Gastroesophageal sphincter (tissue), 4 donors: ENCODE data around the gene APOBR. TPM values are rescaled to one million over a fixed set of nuclear protein-coding genes. Genes with fewer than 3 reads are reported as not detected.
"Not testable (repeated sequence)": the region's sequence is repeated elsewhere in the genome, so short reads cannot be mapped to it uniquely, and the experiment has no call there.

ENCODE experiments used
- ATAC-seq: fragments of 150-250 bp; one replicate; pipeline ENCODE4 v1.9.1; 2016; ENCODE audit warnings: mild to moderate bottlenecking, moderate library complexity
- H3K27ac ChIP-seq, 4 donors: fragments of 200-600 bp; sonication (generic) in 3 of 4; 1 replicate in 3 of 4; 2 replicates in 1 of 4; pipeline ENCODE4 v1.5.1; 2016 to 2019
- H3K27me3 ChIP-seq: fragments of 200-600 bp; sonication (generic); one replicate; pipeline ENCODE4 v1.5.1; 2019
- H3K36me3 ChIP-seq, 2 donors: fragments of 200-600 bp; sonication (generic); one replicate each; pipeline ENCODE4 v1.5.1; 2019; ENCODE audit warnings: control low read depth in 1 of 2
- H3K4me1 ChIP-seq, 3 donors: fragments of 200-600 bp; sonication (generic); 1 replicate in 2 of 3; 2 replicates in 1 of 3; pipeline ENCODE4 v1.5.1; 2016 to 2019; ENCODE audit warnings: control low read depth in 2 of 3
- H3K4me3 ChIP-seq, 2 donors: fragments of 200-600 bp; sonication (generic); one replicate each; pipeline ENCODE4 v1.5.1; 2019; ENCODE audit warnings: mild to moderate bottlenecking in 1 of 2, moderate library complexity in 1 of 2
- H3K9me3 ChIP-seq, 3 donors: fragments of 200-600 bp; sonication (generic); one replicate each; pipeline ENCODE4 v1.5.1; 2017 to 2019; ENCODE audit warnings: control low read depth in 2 of 3
- CTCF ChIP-seq, 4 experiments: fragments of 200-600 bp in 2 of 4; fragments of 450-650 bp in 2 of 4; sonication (generic) in 1 of 4; IDR thresholded peaks; one replicate each; pipeline ENCODE4 v1.5.1; 2017 to 2019; ENCODE audit warnings: antibody characterized with exemption in 4 of 4, mild to moderate bottlenecking in 2 of 4, moderate library complexity in 2 of 4
- EP300 ChIP-seq: sonication (generic); formaldehyde crosslinking; IDR thresholded peaks from one replicate; pipeline ENCODE4 v1.6.1; 2017; ENCODE audit warnings: antibody characterized with exemption, mild to moderate bottlenecking
- POLR2A ChIP-seq, 2 donors: fragments of 450-650 bp; IDR thresholded peaks; one replicate each; pipeline ENCODE4 v1.6.1; 2017; ENCODE audit warnings: antibody characterized with exemption in 2 of 2, mild to moderate bottlenecking in 2 of 2, moderate library complexity in 1 of 2
- POLR2AphosphoS5 ChIP-seq: sonication (generic); formaldehyde crosslinking; IDR thresholded peaks from one replicate; pipeline ENCODE4 v1.6.1; 2017; ENCODE audit warnings: antibody characterized with exemption
- WGBS, 2 donors: methylation state at CpG; one replicate each; pipeline ENCODE4 v1.1.5; 2018; ENCODE audit warnings: low coverage in 1 of 2; 5-methylcytosine and 5-hydroxymethylcytosine counted together
- total RNA-seq, 4 donors: library from RNA; depleted of rRNA; stranded (reverse); fragments of >200 nt; gene quantifications; one replicate each; pipeline ENCODE4 v1.1.0, GENCODE V29; 2016

Gene APOBR
- total RNA-seq, 4 donors from 2014 or later, result 1.2 to 3.1 (median 1.5) TPM

DNA sequence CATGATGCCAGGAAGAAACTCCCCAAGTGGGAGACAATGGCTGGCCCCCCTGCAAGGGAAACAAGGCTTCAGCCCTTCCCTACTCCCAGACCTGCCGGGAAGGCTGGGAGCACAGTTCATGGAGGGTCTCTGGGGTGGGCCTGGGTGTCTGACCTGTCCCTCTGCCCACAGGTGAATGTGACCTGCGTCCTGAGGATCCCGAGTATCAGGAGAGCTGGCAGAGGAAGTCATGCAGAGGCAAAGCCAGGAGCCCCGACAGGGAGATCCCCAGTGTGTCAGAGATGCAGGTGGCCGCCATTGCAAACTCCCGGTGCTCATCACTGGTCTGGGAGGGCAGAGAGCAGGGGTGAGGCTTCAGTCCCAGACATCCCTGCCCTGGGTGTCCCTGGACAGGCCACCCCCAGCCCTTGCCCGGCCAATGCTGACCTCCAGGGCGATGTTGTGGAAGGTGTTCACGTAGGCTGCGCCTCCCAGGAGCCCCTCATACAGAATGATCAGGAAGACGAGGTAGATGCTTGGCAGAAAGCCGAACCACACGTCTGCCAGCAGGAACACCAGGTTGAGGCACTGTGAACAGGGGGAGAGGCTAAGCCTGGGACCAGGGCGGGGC is 17.0 kb upstream of the APOBR start:
- Histone ChIP-seq H3K4me3 (no peak overlapping the region), H3K4me1 (no peaks in the 10 kb centered on the region), H3K27me3 (no peaks in the 10 kb centered on the region), H3K36me3 (peaks cover 0 to 100% of the 10 kb centered on the region in 2 donors), H3K27ac (no peak overlapping the region), H3K9me3 (no peaks in the 10 kb centered on the region)
- TF ChIP-seq CTCF (IDR thresholded peaks at IDR 0.05), result no peak
- TF ChIP-seq POLR2AphosphoS5, result no peak
- TF ChIP-seq POLR2A (IDR thresholded peaks at IDR 0.05), result no peak
- TF ChIP-seq EP300, result no peak
- no peak for ATAC-seq
- 71% methylated on average over 4 of the region's 14 CpGs; no CpG with 5 or more reads in 1 of the 2 donors for WGBS, 2 donors

- Histone ChIP-seq H3K4me3 (no peak overlapping the region), H3K4me1 (no peaks in the 10 kb centered on the region), H3K27ac (no peak overlapping the region), H3K27me3 (no peaks in the 10 kb centered on the region), H3K36me3 (peaks cover 0 to 100% of the 10 kb centered on the region in 2 donors), H3K9me3 (no peaks in the 10 kb centered on the region)
- TF ChIP-seq POLR2A (IDR thresholded peaks at IDR 0.05) (no peak), EP300 (no peak), POLR2AphosphoS5 (no peak), CTCF (IDR thresholded peaks at IDR 0.05) (no peak)
- no peak for ATAC-seq
- WGBS, 2 donors, result 90 to 95% methylated on average over 4 to 14 of the region's 16 CpGs
Observed at GRCh38 chr16:28478506-28479180, 15.8 kb upstream of the APOBR start.

- no peak overlapping the region for H3K27ac ChIP-seq
- H3K9me3 ChIP-seq, result no peaks in the 10 kb centered on the region
- ATAC-seq, result no peak
- H3K4me3 ChIP-seq, result no peak overlapping the region
- peaks cover 0 to 97% of the 10 kb centered on the region in 2 donors for H3K36me3 ChIP-seq
- H3K4me1 ChIP-seq, result no peaks in the 10 kb centered on the region
- TF ChIP-seq POLR2A (IDR thresholded peaks at IDR 0.05), result no peak
- TF ChIP-seq POLR2AphosphoS5, result no peak
- TF ChIP-seq EP300, result no peak
- TF ChIP-seq CTCF (IDR thresholded peaks at IDR 0.05), result no peak
- WGBS, 2 donors, result 95 to 100% methylated on average over 1 to 8 of the region's 13 CpGs
- no peaks in the 10 kb centered on the region for H3K27me3 ChIP-seq
Observed at GRCh38 chr16:28482026-28482425, 12.4 kb upstream of the APOBR start.

DNA sequence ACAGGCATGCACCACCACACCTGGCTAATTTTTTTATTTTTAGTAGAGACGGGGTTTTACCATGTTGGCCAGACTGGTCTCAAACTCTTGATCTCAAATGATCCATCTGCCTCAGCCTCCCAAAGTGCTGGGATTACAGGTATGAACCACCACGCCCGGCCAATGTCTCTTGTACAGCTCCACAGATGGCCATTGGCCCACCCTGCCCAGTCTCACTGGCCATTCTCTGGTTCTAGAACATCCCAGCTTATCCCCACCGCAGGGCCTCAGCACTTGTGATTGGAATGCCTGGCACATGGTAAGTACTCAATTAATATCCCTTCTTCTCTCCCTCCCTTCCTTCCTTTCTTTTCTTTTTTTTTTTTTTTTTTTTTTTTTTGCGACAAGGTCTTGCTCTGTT is 11.1 kb upstream of the APOBR start:
- H3K27me3 ChIP-seq, H3K4me1 ChIP-seq, H3K4me3 ChIP-seq, H3K9me3 ChIP-seq, ATAC-seq, H3K27ac ChIP-seq: not testable (repeated sequence)
- 89 to 98% methylated on average over 3 to 4 of the region's 5 CpGs for WGBS, 2 donors
- peaks cover 0 to 97% of the 10 kb centered on the region in 2 donors for H3K36me3 ChIP-seq

DNA sequence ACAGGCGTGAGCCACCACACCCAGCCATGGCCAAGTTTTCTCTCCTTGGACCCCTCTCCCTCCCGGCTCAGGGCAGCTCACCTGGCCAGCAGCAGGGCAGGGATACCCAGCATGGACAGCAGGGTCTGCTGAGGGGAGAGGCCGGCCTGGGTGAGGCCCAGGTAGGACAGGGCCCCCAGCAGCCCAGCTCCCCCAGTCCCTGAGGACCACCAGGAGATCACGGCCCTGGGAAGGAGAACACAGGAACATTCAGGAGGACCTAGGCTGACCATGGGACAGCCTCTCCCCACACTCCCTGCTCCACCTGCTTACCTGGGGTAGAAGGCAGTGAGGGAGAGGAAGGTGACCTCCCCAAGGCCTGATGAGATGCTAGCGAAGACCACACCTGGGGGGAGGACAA is 8.2 kb upstream of the APOBR start:
- Histone ChIP-seq H3K4me3 (no peak overlapping the region), H3K9me3 (no peaks in the 10 kb centered on the region), H3K27me3 (no peaks in the 10 kb centered on the region), H3K4me1 (peaks cover 0 to 22% (median 3%) of the 10 kb centered on the region in 3 donors), H3K36me3 (peaks cover 0 to 86% of the 10 kb centered on the region in 2 donors), H3K27ac (no peak overlapping the region)
- TF ChIP-seq EP300 (no peak), CTCF (IDR thresholded peaks at IDR 0.05) (no peak), POLR2A (IDR thresholded peaks at IDR 0.05) (no peak), POLR2AphosphoS5 (no peak)
- WGBS, 2 donors, result no CpG with 5 or more reads among the region's 5 CpGs
- no peak for ATAC-seq
